Epithelial cell of proximal tubule (primary cell): ENCODE measurements around the gene CRYGS. TPM values are rescaled to one million over a fixed set of nuclear protein-coding genes. Genes with fewer than 3 reads are reported as not detected.
"Not testable (repeated sequence)": the region's sequence is repeated elsewhere in the genome, so short reads cannot be mapped to it uniquely, and the experiment has no call there.

Experiments
- DNase-seq: peaks from one replicate; pipeline ENCODE4 v3.0.0-alpha.2; 2011; ENCODE audit warnings: low read depth
- H3K4me3 ChIP-seq: 2 replicates; pipeline ENCODE4 v1.5.1; 2011; ENCODE audit warnings: low read depth, mild to moderate bottlenecking, low read length
- total RNA-seq: library from RNA; depleted of rRNA; stranded (reverse); fragments of >200 nt; gene quantifications from 2 replicates; pipeline ENCODE4 v1.2.3, GENCODE V29; 2015
- TF ChIP-seq, protein P1 (sequence below): conservative IDR thresholded peaks from 2 replicates; pipeline ENCODE4 v1.5.1; 2012; ENCODE audit warnings: low read depth, mild to moderate bottlenecking, low read length

CRYGS gene
- total RNA-seq, 1 donor from 2014 or later = not detected

DNA sequence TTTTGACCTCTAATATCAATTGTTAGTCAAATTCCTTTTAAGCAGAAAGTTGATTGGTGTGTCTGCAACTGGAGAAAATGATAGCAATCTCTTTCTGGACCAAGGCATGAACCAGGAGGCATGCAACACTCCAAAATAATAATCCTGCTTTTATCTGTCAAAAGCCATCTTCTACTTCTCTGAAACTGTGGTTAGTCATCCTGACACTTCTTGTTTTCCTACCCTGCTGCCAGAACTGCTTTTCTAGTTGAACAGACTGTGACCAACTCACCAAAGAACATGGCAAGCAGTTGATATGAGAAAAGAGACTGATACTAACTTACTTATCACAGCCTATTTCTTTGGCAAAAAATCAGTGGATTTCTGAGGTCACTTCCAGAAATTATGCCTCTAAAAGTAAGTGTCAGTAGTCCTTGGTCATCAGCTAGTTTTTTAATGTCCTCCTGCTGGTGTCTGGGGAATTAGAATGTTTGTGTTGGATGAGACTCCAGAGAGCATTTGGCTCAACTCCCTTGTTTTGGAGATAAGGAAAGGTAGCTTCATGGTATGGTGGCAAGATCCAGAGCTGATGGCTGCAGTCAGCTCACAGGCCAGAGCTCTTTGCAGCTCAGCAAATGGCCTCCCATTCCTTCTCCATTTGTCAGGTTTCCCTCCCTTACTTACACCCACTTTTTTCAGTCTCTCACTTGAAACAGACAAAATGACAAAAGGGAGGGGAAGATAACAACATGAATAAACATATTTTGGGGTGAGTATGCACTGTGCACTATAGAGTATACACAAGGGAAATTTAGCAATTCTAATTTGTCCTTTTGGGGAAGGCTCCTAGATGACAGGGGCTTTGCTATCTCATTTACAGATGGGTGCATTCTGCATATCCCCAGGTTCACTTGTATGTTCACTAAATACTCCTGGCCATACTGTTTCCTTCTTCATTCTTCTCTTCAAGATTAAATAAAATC is 7.0 kb downstream of the CRYGS start:
- DNase-seq = no peak
- no peak overlapping the region for H3K4me3 ChIP-seq
- TF ChIP-seq, protein P1, sequence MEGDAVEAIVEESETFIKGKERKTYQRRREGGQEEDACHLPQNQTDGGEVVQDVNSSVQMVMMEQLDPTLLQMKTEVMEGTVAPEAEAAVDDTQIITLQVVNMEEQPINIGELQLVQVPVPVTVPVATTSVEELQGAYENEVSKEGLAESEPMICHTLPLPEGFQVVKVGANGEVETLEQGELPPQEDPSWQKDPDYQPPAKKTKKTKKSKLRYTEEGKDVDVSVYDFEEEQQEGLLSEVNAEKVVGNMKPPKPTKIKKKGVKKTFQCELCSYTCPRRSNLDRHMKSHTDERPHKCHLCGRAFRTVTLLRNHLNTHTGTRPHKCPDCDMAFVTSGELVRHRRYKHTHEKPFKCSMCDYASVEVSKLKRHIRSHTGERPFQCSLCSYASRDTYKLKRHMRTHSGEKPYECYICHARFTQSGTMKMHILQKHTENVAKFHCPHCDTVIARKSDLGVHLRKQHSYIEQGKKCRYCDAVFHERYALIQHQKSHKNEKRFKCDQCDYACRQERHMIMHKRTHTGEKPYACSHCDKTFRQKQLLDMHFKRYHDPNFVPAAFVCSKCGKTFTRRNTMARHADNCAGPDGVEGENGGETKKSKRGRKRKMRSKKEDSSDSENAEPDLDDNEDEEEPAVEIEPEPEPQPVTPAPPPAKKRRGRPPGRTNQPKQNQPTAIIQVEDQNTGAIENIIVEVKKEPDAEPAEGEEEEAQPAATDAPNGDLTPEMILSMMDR = no peak

DNA sequence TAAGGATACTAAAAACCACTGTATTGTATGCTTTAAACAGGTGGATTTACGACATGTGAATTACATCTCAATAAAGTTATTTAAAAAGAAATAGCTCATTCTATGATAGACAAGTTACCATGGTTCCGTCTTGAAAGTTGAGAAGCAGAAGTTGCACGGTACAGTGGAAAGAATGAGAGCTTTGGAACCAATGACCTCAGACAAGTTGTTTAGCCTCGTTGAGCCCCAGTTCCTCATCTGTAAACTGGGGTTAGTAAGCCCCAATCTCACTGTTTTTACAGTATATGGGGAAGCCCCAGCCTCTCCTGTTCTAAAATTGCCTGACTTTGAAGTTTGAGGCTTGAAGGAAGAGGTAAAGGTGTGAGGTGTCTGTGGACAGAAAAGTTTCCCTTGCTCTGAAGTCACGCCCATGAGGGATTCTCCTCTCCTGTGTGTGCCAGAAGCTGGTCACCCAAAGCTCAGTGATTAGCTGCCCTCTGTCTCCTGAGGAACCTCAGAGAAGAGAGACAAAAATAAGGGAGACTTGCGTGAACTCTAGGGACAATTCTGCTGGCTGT is 10.0 kb downstream of the CRYGS start:
- no peak for DNase-seq
- H3K4me3 ChIP-seq = no peak overlapping the region
- TF ChIP-seq, protein P1 = no peak

DNA sequence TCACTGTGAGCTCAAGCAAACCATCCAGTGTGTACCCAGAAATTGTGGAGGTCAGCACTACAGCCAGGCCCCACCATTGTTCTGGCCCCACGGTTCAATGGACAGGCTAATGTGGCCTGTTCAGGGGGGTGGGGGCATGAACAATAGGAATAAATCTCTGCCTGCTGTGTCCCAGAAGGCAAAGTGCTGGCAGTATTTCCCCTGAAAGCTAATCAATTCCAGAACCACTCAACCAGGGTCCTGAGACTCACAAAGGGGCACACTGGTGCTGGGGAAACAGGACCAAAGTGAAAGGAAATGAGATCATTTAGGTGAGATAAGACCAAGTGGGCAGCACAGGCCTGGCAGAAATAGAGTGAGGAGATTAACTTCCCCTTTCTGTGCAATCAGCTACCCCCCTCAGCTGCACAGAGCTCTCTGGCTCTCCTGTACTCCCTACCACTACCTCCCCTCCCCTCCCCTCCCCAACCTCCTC is 11.5 kb downstream of the CRYGS start:
- H3K4me3 ChIP-seq = no peak overlapping the region
- peak; percentile 35 for DNase-seq
- TF ChIP-seq, protein P1 = no peak

DNA sequence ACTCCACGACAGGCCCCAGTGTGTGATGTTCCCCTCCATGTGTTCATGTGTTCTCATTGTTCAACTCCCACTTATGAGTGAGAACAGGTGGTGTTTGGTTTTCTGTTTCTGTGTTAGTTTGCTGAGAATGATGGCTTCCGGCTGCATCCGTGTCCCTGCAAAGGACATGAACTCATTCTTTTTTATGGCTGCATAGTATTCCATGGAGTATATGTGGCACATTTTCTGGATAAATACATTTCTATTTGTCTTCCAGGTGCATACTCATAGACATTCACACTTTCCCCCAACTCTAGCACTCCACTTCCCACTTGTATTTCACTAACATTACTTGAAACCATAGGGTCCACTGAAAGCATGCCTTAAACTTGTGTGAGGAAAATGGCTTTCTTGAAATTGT is 12.5 kb downstream of the CRYGS start:
- not testable (repeated sequence) for H3K4me3 ChIP-seq, DNase-seq

DNA sequence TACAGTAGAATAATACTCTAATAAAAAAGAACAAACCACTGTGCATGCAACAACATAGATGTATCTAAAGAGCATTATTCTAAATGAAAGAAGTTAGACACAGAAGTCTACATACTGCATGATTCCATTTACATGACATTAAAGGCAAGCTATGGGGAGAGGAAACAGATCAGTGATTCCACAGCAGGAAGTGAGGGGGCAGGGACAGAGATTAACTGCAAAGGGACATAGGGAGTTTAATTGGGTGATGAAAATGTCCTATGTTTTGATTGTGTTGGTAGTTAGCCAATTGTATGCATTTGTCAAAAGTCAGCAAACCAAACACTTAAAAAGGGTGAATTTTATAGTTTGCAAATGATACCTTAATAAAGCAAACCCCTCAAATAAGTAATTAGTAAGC is 13.8 kb downstream of the CRYGS start:
- TF ChIP-seq, protein P1 = no peak
- H3K4me3 ChIP-seq = no peak overlapping the region
- no peak for DNase-seq

DNA sequence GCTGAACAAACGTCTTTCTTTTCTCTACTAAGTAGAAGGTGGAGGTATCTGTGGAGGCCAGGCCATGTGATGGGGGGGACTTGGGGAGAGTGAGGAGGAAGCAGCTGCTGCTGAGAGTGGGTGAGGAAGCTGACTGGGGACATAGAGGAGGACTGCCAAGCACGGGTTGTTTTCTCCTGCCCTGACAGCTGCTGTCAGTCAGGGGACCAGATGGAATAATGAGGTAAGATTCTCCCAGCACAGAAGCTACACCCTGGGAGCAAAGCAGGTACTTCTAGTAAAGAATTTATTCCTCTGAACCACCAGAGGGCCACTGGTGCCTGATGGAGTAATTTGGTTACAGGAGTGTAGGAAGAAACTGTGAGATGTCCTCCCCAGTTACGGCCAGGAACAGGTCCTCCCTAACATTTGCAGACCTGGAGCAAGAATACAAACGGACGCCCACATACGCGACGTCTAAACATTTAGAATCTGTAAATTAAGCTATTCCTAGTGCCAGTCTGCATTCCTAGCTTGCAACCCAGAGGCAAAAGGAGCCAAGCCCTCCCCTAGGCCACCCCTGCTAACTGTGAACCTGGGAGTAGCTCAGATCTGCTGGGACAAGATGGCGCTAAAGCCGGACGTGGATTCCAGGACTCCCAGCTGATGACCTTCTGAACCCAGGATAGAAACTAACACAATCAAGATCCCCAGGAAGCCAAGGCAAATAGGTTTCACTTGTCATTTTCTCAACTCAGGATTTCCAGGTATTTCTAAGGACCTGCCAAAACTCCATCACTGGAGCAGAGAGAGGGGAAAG is 14.8 kb downstream of the CRYGS start:
- TF ChIP-seq, protein P1 = peak; percentile 33
- DNase-seq = no peak
- H3K4me3 ChIP-seq = no peak overlapping the region

DNA sequence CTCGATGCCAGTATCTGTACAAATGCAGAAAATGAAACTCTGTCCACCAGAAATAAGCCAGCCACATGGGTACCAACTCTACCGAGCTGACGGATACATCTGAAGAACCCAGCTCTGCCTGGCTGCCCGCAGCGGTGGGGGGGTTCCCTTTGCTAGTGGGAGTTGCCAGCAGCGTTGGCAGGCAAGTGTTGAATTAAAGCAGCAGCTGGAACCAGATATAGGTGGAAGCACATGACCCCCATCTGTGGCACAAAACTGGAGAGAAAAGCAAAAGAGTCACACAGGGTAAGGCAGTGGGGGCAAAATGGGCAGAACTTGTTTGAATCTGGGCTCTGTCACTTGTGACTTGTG is 17.9 kb downstream of the CRYGS start:
- TF ChIP-seq, protein P1 = no peak
- no peak for DNase-seq
- H3K4me3 ChIP-seq = no peak overlapping the region
